GM18508 (cell line): ENCODE results near the gene ATP8B3.
"Not testable (repeated sequence)": the region's sequence is repeated elsewhere in the genome, so short reads cannot be mapped to it uniquely, and the experiment has no call there.

Experiments used
- ATAC-seq: cut with Tn5 transposase; IDR thresholded peaks from one replicate; pipeline ENCODE4 v1.9.1; 2021; ENCODE audit warnings: moderate number of reproducible peaks; ENCODE audit not compliant: insufficient read depth, unreplicated experiment

The ATP8B3 gene

DNA sequence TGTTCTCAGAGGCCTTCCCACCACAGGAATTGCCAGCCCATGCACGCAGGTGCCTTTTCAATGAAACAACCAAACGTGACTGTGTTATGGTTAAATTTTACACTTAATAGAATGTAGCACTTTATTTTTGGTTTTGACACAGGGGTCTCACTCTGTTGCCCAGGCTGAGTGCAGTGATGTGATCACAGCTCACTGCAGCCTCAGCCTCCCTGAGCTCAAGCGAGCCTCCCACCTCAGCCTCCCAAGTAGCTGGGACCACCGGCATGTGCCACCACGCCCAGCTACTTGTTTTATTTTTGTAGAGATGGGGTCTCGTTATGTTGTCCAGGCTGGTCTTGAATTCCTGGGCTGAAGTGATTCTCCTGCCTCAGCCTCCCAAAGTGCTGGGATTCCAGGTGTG is 7.2 kb downstream of the ATP8B3 start:
- ATAC-seq = no peak

DNA sequence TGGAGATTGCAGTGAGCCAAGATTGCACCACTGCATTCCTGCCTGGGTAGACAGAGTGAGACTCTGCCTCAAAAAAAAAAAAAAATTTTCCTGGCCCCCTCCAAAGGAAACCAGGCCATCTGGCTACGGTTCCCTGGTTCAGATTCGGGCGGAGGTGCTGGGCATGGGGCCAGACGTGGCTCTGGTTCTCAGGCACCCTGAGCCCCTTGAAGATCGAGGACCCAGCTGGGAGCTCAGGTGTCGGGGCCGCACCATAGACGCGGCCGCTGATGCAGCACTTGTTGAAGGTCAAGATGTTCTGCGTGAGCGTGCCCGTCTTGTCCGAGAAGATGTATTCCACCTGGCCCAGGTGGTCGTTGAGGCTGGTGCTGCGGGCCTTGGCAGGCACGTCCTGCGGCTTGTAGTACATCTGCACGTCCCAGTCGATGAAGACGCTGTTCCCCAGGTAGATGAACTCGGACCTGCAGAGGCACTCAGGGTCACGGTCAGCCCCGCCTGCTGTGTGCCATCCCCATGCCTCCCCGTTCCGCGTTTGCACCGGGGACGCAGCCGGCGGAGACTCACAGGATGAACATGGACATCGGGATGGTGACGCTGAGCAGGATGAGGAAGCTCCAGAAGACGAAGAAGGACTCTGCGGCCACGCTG is 12.3 kb downstream of the ATP8B3 start:
- no peak for ATAC-seq

DNA sequence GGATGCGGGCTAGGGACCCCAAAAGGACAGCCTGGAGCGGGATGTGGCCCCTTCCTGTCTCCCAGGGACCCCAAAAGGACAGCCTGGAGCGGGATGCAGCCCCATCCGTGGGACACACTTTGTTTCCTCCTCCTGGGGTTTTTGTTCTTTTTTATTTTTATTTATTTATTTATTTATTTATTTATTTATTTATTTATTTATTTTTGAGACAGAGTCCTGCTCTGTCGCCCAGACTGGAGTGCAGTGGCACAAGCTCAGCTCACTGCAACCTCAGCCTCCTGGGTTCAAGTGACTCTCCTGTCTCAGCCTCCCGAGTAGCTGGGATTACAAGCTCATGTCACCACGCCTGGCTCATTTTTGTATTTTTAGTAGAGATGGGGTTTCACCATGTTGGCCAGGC is 14.8 kb downstream of the ATP8B3 start:
- not testable (repeated sequence) for ATAC-seq

DNA sequence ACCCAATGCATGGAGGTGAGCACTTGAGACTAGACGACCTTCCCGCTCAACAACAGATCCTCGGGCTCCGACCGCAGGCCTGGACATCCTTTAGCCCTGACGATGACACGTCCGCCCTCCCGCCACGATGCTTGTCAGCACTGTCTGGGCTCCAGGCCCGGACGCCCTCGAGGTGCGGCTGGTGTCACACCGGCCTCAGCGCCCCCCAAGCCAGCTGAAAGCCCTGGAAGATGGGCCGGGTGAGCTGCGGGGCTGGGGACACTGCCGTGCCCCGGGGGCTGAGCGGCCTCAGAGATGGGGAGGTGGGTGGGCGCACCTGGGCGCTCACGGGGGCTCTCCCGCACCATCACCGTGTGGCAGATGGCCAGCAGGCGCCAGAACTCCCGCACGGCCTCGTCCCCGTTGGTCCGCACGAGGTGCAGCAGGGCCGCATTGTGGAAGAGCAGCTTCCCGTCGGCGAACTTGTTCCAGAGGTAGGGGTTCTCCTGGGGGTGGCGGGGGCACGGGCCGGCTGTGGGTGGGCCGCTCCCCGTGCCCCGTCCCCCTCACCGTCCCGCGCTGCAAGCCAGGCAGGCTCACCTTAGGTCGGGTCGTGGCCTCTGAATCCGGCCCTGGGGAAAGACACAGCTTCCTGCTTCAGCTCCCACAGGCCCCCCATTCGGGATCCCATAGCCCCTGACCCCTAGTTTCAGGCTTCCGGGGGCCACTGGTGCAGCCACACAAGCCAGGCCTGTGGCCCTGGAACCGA is 15.5 kb downstream of the ATP8B3 start:
- no peak for ATAC-seq

DNA sequence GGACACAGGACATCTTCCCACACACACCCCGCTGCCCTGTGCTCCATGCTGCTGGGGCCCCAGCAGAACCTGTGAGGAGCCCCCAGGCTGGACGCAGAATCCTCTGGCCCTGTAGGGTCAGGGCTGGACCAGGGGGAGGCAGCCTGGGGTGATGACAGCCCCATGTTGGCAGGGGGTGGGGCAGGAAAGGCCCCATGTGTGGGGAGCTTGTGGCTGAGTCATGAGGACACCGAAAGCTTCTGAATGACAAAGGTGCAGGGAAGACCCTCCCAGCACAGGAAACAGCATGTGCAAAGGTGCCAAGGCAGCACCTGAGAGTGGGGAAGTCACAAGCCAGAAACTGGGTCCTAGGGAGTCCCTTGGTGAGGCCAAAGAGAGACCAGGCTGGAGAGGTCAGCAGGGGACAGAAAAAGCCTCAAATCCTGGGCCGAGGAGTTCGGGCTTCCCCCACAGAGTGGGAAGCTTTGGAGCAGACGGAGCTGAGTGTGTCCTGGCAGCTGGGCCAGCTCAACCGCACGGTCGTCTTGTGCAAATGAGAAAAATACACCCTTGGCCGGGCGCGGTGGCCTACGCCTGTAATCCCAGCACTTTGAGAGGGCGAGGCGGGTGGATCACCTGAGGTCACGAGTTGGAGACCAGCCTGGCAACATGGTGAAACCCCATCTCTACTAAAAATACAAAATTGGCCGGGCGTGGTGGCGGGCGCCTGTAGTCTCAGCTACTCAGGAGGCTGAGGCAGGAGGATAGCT is 17.5 kb downstream of the ATP8B3 start:
- ATAC-seq = no peak

DNA sequence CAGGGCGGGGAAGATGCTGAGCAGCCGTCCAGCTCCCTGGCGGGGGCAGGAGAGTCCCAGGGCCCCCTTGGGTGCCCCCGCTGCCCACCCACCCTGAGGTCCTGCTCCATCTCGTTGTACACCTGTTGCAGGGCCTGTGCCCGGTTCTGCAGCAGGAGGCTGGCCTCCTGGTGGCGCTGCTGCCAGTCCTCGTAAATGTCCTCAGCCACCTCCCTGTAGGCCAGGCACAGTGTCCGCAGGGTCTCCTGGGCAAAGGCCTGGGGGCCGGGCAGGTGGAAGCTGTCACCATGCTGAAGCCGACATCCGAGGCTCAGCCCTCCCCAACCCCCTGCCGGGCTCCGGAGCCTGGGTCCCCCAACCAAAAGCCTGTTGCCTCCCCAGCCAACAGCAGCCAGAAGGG is 20.2 kb downstream of the ATP8B3 start:
- ATAC-seq = no peak

DNA sequence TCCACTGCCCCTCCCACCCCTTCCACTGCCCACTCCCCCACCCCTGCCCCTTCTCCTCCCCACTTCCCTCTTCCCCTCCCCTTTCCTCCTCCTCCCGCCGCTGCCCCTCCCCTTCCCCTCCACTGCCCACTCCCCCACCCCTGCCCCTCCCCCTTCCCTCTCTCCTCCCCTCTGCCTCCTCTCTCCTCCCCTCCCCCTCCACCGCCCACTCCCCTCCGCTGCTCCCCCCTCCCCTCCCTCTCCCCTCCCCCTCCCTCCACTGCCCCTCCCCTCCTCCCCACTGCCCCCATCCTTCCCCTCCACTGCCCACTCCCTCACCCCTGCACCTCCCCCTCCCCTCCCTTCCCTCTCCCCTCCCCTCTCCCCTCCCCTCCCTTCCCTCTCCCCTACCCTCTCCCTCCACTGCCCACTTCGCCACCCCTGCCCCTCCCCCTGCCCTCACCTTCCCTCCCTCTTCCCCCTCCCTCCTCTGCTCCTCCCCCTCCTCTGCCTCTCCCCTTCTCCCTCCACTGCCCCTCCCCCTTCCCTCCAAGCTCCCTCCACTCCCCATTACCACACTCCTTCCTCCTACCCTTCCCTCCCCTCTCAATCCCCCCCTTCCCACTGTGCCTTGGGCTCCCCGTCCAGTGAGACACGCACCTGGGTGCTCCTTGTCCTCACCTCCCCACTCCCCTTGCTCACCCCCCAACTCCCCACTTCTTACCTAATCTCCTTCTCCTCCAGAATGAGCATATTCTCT is 21.9 kb downstream of the ATP8B3 start:
- ATAC-seq = no peak

DNA sequence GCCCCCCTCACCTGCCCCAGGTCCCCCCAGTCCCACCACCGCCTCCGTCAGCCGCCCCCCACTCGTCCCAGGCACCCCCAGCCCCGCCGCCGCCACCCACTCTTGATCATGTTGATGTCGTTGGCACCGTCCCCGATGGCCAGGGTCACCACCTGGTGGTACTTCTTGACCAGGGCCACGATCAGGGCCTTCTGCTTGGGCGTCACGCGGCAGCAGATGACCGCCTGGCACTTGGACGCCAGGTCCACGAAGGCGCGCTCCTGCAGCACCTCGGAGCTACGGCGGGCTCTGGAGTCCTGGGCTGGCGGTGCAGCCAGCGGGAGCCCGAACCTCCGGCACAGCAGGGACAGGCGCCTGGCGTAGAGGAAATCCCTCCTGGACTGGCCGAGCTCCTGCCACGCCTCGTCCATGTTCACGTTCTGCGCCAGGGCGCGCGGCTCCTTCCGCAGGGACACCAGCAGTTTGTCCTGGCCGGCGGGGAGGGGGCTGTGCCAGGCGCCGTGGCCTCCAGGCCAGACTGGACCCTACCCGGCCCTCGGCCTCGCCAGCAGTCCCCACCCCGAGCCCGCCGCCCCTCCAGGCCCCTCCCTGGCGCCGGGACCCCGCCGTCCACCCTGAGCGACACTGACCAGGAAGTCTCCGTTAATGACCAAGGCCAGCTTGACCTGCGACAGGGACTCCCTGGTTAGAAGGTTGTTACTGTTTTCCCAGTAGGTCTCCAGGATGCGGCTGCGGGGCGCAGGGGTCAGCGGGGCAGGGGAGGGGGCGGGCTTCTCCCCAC is 22.6 kb downstream of the ATP8B3 start:
- ATAC-seq = no peak

DNA sequence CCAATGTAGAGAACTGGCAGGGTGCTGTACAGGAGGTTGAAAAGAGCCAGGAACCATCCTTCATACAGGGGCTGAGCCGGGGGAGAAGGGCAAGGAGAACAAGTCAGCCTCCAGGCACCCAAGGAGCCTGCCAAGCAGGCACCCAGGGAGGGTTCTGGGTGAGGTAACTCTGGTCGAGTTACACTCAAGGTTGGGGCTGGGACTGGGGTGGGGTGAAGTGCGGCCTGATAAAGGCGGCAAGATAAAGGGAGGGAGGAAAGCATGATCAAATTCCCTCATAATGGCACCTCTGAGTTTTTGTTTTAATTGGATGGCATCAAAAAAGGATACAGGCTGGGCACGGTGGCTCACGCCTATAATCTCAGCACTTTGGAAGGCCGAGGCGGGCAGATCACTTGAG is 25.0 kb downstream of the ATP8B3 start:
- no peak for ATAC-seq

DNA sequence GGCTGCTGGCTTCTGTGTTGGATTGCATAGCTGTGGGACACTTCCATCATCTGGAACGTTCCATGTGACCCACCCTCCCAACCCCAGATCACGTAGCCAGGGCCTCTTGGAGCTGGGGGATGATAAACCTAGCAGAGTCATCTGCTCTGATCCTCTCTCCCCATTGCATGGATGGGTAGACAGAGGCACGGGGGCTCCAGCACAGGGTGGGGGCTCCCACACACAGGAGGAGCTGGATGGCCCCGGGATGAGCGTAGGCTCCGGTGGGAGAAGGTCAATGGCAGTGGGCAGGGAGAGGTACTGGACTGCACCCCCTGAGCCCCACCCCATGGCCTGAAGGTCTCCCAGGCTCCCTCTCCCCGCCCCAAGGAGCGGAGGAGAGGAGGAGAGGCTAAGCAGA is 25.4 kb downstream of the ATP8B3 start:
- ATAC-seq = no peak

DNA sequence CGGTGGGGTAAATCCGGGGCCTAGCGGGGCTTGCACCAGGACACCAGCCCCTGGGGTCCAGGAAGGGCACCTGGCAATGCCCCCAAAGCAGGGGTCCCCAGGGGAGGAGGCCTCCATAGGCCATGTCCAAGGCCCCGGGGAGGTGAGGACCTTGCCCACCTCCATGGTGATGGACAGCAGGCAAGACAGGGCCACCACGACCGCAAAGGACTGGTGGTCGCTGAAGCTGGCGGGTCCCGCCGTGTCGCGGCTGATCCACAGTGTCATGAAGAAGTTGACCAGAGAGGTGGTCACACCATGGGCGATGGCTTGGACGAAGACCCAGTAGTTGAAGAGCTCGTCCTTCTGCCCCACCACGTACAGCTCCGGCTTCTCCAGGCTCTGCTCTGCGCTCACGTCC is 26.8 kb downstream of the ATP8B3 start:
- no peak for ATAC-seq

DNA sequence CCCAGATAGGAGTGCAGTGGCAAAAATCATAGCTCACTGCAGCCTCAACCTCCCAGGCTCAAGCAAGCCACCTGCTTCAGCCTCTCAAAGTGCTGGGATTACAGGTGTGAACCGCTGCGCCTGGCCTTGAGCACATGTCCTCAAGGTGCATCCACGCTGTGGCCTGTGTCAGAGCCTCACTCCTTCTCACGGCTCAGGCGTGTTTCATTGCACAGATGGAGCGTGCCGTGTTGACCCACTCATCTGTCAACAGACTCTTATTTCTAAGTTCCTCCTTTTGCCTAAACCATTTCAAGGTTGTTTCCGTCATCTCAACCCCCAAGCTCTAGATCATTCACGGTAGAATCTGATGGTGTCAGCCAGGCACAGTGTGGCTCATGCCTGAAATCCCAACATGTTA is 28.2 kb downstream of the ATP8B3 start:
- ATAC-seq = no peak

DNA sequence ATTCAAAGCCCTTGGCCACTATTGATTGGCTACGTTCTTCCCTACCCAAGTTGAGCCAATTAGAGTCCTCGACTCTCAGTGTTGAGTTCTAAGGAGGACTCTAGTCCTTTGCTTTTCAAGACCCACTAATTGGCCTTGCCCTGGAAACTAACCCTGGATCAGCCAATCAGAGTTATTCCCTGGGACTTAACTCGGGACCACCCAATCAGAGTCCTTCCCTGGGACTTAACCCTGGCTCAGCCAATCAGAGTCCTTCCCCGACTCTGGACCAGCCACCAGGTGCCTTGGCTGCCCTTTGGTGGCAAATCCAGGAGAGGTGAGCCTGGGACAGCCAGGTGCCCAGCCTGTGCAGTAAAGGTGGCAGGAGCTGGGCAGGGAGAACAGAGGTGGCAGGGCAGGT is 28.7 kb downstream of the ATP8B3 start:
- no peak for ATAC-seq

DNA sequence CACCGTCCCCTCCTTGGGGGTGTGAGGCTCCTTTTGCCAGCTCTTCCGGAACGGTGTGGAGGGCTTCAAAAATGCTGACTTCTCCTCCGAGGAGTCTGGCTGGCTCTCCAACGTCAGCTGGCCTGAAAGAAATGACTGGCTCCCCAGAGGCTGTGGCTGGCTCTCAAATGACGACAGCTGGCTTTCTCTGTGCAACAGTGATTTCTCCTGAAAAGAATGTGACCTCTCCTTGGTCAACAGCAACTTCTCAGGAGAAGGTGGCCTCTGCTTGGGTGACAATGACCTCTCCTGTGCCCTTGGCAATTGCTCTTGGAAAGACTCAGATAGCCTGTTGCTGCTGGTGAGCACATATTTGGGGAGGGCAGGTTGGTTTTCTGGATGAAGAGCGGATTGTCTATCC is 29.6 kb downstream of the ATP8B3 start:
- ATAC-seq = no peak

DNA sequence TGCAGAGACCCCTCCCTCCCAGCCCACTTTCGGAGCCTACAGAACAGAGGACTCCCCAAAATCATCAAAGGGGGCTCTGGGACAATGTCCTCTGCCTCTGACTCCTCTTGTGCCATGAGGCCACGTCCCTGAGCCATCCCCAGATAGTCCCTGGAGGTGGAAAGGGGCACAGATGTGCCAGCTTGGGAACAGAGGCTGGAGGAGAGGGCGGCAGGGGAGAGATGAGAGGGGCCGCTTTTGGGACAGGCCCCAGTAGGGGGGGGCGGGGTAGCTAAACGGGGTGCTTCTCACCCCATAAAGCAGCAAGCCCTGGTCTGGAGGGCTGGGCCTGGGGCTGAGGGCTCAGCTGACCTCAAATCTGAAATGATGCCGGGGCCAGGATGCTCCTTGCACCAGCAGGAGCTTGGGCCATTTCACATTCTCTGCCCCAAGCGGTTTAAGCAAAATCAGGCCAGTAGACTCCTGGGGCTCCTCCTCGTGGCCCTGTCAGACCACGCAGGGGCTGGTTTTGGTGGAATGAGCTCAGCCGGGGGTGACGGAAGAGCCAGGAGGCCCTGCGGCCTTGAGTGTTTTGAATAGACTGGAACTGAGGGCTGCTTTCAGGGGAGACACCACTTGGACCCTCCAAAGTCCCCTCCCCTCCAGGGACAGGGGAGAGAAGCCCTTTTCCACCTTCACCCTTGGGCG is 31.7 kb downstream of the ATP8B3 start:
- ATAC-seq = no peak

DNA sequence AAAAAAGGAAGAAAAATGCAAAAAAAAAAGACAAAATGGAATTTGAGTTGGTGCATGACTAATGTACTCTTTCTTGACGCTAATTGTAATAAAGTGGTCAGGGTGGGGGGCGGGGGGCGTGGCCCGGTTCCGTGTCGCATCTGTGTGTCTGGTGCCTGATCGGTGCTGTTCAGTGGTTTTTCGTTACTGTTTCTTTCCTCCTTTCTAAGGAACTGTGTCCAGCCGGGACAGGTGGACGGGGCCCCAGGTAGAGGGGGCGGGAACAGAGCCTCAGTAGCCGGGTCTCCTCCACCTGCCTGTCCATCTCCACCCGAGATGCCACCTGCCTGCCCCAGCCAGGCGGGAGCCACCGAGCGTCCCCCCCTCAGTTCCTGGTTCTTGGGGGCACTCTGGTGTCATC is 32.5 kb downstream of the ATP8B3 start:
- ATAC-seq = no peak

DNA sequence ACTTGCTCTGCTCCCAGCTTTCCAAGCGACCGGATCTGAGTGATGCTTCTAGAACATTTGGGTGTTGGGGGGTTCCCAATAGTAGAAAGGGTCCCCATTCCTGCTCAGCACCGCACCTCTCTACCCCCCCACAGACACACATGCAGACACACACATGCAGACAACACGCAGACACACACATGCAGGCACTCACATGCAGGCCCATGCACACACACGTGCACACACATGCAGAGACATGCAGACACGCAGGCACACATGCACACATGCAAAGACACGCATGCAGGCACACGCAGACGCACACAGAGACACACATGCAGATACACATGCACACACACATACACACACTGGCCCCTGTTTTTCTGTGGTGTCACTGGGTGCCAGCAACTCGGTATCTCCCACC is 34.9 kb downstream of the ATP8B3 start:
- no peak for ATAC-seq

DNA sequence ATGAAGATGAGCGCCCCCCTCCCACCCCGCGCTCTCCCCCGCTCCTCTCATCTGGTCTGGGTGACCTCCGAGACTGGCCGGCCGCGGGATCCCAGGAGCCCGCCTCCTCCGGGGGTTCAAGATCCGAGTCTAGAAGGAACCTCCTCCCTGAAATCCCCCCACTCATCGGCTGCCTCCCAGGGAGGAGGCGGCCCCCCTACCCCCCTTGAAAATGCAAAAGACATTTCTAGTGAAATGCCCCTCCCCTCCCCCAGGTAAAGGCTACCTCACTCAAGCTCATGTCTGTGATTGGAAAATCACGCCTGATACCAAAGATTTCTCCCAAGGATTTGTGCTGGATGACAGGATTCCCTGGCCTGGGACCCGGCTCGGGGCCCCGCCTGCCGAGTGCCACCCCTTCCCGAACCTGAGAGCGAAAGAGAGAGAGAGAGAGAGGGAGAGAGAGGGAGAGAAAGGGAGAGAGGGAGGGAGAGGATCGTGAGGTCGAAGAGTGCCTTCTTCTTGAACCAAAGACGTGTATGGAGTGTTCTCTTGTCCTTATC is 35.4 kb downstream of the ATP8B3 start:
- no peak for ATAC-seq

DNA sequence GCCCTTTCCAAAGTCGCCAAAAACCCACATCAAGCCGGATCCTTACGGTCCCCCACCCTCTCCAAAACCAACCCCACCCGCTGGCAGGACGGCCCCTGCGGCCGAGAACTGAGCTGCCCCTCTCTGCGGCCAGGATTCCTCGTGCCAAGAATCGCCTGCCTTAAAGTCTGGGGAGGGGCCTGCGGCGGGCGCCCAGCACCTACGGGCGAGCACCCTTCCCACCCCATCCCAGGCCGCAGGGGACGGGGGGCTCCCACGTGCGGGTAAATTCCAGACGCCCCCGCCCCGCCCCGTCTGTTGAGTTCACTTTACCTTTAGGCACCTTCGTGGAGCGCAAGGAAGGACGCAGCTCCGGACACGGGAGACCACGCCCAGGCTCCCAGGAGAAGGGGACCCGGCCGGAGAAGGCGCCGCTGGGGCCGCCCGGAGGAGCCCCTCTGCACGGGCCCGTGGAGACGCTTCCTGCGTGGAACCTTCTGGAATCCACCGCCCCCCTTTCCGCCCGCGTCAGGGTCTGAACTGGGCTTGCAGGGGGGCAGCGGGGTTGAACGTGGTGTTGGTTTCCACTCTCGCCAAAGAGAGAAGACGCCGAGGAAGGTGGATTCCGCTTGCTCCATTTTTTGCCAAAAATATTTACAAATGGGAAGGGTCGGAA is 36.0 kb downstream of the ATP8B3 start:
- no peak for ATAC-seq
